BLaER1 treated with 17β-estradiol and CSF1 and Interleukin-3, amounts not matched to agents 10 nM and 100 nM (cell line): Measurements from ENCODE around the gene PPP2R2C.

Experiments used
- H3K27ac ChIP-seq, 11 experiments: shearing (Covaris generic); formaldehyde crosslinking; 2 replicates each; pipeline ENCODE4 v1.8.1; 2022
- H3K27me3 ChIP-seq, 11 experiments: shearing (Covaris generic); formaldehyde crosslinking; 2 replicates each; pipeline ENCODE4 v1.8.1; 2022
- H3K36me3 ChIP-seq, 11 experiments: shearing (Covaris generic); formaldehyde crosslinking; 2 replicates each; pipeline ENCODE4 v1.8.1; 2022
- H3K4me1 ChIP-seq, 10 experiments: shearing (Covaris generic); formaldehyde crosslinking; 2 replicates each; pipeline ENCODE4 v1.8.1; 2022
- H3K4me2 ChIP-seq, 11 experiments: shearing (Covaris generic); formaldehyde crosslinking; 2 replicates each; pipeline ENCODE4 v1.8.1; 2022
- H3K4me3 ChIP-seq, 10 experiments: shearing (Covaris generic); formaldehyde crosslinking; 2 replicates each; pipeline ENCODE4 v1.8.1; 2022
- H3K9ac ChIP-seq, 11 experiments: shearing (Covaris generic); formaldehyde crosslinking; 2 replicates each; pipeline ENCODE4 v1.8.1; 2022
- H3K9me3 ChIP-seq, 11 experiments: shearing (Covaris generic); formaldehyde crosslinking; replicated peaks in 1 of 11; 2 replicates each; pipeline ENCODE4 v1.8.1; 2022
- H4K20me1 ChIP-seq, 11 experiments: shearing (Covaris generic); formaldehyde crosslinking; 2 replicates each; pipeline ENCODE4 v1.8.1; 2022
- Cebpa-rat ChIP-seq, 11 experiments: shearing (Covaris generic); IDR thresholded peaks; 2 replicates each; pipeline ENCODE4 v1.8.1; 2022

PPP2R2C gene

GRCh38 chr4:6364581-6364980 lies 107.8 kb downstream of the PPP2R2C start:
- H3K4me2 ChIP-seq, result no peak overlapping the region
- H3K27me3 ChIP-seq, result 0 out of 22 replicates have a peak, but pooled peaks cover 0 to 6% (median 0%) of the 10 kb centered on the region in 11 experiments
- peaks cover 0 to 34% (median 0%) of the 10 kb centered on the region in 11 experiments; a peak in 11 of 22 replicates for H4K20me1 ChIP-seq
- no peak overlapping the region for H3K27ac ChIP-seq
- no peak overlapping the region for H3K4me3 ChIP-seq
- TF ChIP-seq Cebpa-rat (IDR thresholded peaks at IDR 0.05), result no peak
- H3K4me1 ChIP-seq, result peaks cover 0 to 23% (median 9%) of the 10 kb centered on the region in 10 experiments; a peak in 12 of 20 replicates
- H3K9me3 ChIP-seq, result no peaks in the 10 kb centered on the region
- no peaks in the 10 kb centered on the region for H3K36me3 ChIP-seq
- H3K9ac ChIP-seq, result no peak overlapping the region

- Histone ChIP-seq H3K9ac (no peak overlapping the region), H3K27me3 (0 out of 22 replicates have a peak, but pooled peaks cover 0 to 6% (median 0%) of the 10 kb centered on the region in 11 experiments), H3K4me2 (no peak overlapping the region), H3K4me1 (peaks cover 0 to 23% (median 8%) of the 10 kb centered on the region in 10 experiments; a peak in 12 of 20 replicates), H3K9me3 (no peaks in the 10 kb centered on the region), H3K36me3 (no peaks in the 10 kb centered on the region), H3K4me3 (no peak overlapping the region), H4K20me1 (peaks cover 0 to 32% (median 0%) of the 10 kb centered on the region in 11 experiments; a peak in 11 of 22 replicates), H3K27ac (no peak overlapping the region)
- TF ChIP-seq Cebpa-rat (IDR thresholded peaks at IDR 0.05), result no peak
Observed at GRCh38 chr4:6364146-6364545, 108.3 kb downstream of the PPP2R2C start.

- Histone ChIP-seq H3K4me1 (peaks cover 0 to 20% (median 8%) of the 10 kb centered on the region in 10 experiments; a peak in 12 of 20 replicates), H3K36me3 (no peaks in the 10 kb centered on the region), H3K27ac (no peak overlapping the region), H3K9me3 (no peaks in the 10 kb centered on the region), H3K27me3 (no peaks in the 10 kb centered on the region), H3K4me2 (no peak overlapping the region), H3K4me3 (no peak overlapping the region), H3K9ac (no peak overlapping the region), H4K20me1 (peaks cover 0 to 32% (median 0%) of the 10 kb centered on the region in 11 experiments; a peak in 11 of 22 replicates)
- no peak for TF ChIP-seq Cebpa-rat (IDR thresholded peaks at IDR 0.05)
Observed at GRCh38 chr4:6362896-6363295, 109.5 kb downstream of the PPP2R2C start.

DNA sequence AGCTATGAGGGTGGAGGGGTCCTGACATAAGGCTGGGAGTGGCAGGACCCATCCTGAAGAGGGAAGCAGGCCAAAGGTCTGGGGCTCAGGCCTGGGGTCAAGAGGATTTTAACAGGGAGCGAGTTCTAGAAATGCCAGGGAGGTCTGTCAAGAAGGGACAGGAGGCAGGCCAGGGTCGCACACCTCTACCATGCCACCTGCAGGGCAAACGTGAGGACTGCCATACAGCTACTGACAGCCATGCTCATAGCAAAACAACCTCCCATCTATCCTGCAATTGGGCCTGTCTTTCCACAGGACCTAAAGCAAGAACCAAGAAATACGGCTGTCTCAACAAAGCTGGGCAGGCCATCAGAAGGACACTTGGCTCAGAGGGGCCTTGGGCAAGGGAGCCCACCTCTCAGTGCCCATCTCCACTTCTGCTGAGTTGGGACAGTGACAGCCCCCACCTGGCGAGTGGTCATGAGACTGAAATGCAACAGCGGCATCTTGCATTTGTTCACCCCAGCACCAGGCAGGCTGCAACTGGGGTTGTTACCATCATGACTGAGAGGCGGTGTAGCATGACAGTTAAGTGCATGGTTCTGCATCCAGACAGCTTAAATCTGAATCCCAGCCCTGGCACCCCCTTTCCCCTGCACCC lies 110.0 kb downstream of the PPP2R2C start:
- Histone ChIP-seq H3K4me2 (no peak overlapping the region), H3K4me1 (peaks cover 0 to 14% (median 8%) of the 10 kb centered on the region in 10 experiments; a peak in 12 of 20 replicates), H4K20me1 (peaks cover 0 to 32% (median 0%) of the 10 kb centered on the region in 11 experiments; a peak in 11 of 22 replicates), H3K9ac (no peak overlapping the region), H3K4me3 (no peak overlapping the region), H3K27me3 (no peaks in the 10 kb centered on the region), H3K36me3 (no peaks in the 10 kb centered on the region), H3K9me3 (no peaks in the 10 kb centered on the region; a peak in 1 of 22 replicates), H3K27ac (no peak overlapping the region)
- TF ChIP-seq Cebpa-rat (IDR thresholded peaks at IDR 0.05), result no peak

DNA sequence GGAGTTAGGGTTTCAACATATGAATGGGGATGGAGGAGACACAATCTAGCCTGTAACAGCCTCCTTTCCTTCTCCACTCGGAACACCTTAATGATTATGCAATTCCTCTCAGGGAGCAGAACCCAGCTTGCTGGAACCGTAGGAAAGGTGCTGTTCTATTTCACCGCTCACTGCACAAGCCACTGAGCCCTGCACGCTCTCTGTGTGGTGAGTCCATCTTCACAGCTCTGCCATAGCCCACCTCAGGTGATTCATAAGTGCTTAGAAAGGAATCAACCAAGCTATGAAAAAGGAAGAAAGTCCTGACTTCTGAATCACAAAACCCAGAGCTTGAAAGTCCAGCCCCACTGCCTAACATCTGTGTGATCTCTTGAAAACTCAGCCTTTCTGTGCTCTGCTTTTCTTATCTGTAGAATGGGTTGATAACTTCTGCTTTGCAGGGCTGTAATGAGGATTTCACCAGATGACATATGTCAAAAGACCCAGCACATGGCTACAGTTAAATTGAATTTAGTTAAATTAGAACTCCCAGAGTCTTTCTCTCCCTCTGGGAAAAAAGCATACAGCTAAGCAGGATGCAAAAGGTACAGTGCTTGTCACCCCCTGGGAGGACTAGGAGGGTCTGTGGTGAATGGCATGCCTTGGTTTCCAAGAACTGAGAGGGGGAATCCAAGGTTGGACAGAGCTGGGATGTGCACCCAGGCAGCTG lies 111.2 kb downstream of the PPP2R2C start:
- H3K36me3 ChIP-seq, result no peaks in the 10 kb centered on the region
- TF ChIP-seq Cebpa-rat (IDR thresholded peaks at IDR 0.05), result no peak; a peak in 1 of 22 replicates
- H3K27ac ChIP-seq, result no peak overlapping the region
- peaks cover 0 to 34% (median 0%) of the 10 kb centered on the region in 11 experiments; a peak in 10 of 22 replicates for H4K20me1 ChIP-seq
- no peak overlapping the region for H3K9ac ChIP-seq
- no peak overlapping the region for H3K4me3 ChIP-seq
- H3K27me3 ChIP-seq, result no peaks in the 10 kb centered on the region
- no peak overlapping the region for H3K4me2 ChIP-seq
- H3K9me3 ChIP-seq, result no peaks in the 10 kb centered on the region; a peak in 1 of 22 replicates
- H3K4me1 ChIP-seq, result peaks cover 0 to 13% (median 7%) of the 10 kb centered on the region in 10 experiments; a peak in 12 of 20 replicates

GRCh38 chr4:6360385-6360784 lies 112.0 kb downstream of the PPP2R2C start:
- Histone ChIP-seq H3K4me1 (peaks cover 0 to 13% (median 7%) of the 10 kb centered on the region in 10 experiments; a peak in 12 of 20 replicates), H3K4me3 (no peak overlapping the region), H3K9ac (no peak overlapping the region), H3K4me2 (peak overlapping the region in 5 of 11 experiments; percentile 19 to 56 (median 31); a peak in 7 of 22 replicates), H3K36me3 (no peaks in the 10 kb centered on the region), H3K9me3 (no peaks in the 10 kb centered on the region; a peak in 1 of 22 replicates), H3K27me3 (no peaks in the 10 kb centered on the region), H4K20me1 (peaks cover 0 to 36% (median 0%) of the 10 kb centered on the region in 11 experiments; a peak in 10 of 22 replicates), H3K27ac (no peak overlapping the region)
- TF ChIP-seq Cebpa-rat (IDR thresholded peaks at IDR 0.05), result no peak

DNA sequence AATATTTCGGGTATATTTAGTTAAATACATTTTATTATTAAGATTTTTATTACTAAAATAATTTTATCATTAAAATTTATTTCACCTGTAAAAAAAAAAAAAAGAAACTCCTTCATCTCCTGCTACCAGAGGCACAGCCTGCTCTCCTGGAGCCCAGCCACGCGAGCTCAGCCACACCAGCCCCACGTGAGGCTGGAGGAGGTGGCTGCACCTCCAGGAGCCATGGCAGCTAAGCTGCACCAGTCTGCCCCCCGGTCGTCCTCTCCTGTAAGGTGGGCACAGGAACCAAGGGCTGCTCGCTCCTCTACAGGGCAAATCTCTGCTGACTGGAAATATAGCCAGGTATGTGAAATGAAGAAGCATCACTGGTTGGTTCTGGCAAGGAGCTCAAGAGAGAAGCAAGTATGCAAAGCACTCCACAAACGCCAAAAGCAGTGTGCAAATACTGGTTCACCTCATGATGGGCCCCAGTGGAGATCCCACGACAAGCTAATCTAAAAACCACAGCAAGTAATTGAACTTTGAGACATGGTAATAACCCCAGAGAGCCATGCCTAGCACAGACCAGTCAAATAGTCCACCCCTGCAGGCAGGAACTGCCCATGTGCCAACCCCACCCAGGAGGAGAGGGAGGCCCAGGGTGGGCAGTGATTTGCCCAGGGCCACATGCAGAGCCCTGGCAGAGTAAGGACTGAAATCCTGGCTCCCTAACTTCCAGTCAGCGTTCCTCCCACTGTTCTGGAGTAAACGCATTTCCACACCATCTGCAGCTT lies 112.7 kb downstream of the PPP2R2C start:
- Histone ChIP-seq H3K36me3 (no peaks in the 10 kb centered on the region), H3K9ac (no peak overlapping the region), H3K27me3 (no peaks in the 10 kb centered on the region), H3K9me3 (no peaks in the 10 kb centered on the region; a peak in 1 of 22 replicates), H3K4me2 (peak overlapping the region in 6 of 11 experiments; percentile 3 to 56 (median 26); a peak in 8 of 22 replicates), H4K20me1 (peaks cover 0 to 36% (median 0%) of the 10 kb centered on the region in 11 experiments; a peak in 10 of 22 replicates), H3K27ac (no peak overlapping the region), H3K4me3 (no peak overlapping the region), H3K4me1 (peaks cover 0 to 18% (median 12%) of the 10 kb centered on the region in 10 experiments; a peak in 12 of 20 replicates)
- TF ChIP-seq Cebpa-rat (IDR thresholded peaks at IDR 0.05), result no peak

- Histone ChIP-seq H4K20me1 (peaks cover 0 to 28% (median 0%) of the 10 kb centered on the region in 11 experiments; a peak in 10 of 22 replicates), H3K4me1 (peaks cover 0 to 35% (median 28%) of the 10 kb centered on the region in 10 experiments; a peak in 16 of 20 replicates), H3K4me2 (no peak overlapping the region), H3K27me3 (no peaks in the 10 kb centered on the region), H3K9me3 (no peaks in the 10 kb centered on the region; a peak in 1 of 22 replicates), H3K4me3 (no peak overlapping the region), H3K36me3 (no peaks in the 10 kb centered on the region), H3K9ac (no peak overlapping the region), H3K27ac (no peak overlapping the region)
- no peak for TF ChIP-seq Cebpa-rat (IDR thresholded peaks at IDR 0.05)
Observed at GRCh38 chr4:6357476-6357875, 114.9 kb downstream of the PPP2R2C start.
